ENCODE measurements around the gene BCL7C. TPM values are rescaled to one million over a fixed set of nuclear protein-coding genes. Genes with fewer than 3 reads are reported as not detected.
A peak's percentile ranks its signal among the peaks of the same experiment; 100 is the strongest.

BCL7C gene
- total and polyA plus RNA-seq, 2 of the 13 experiments (the other 11 are each of a cell fraction or from before 2014, with no cell fraction given), result 17.7 to 33.8 TPM

DNA sequence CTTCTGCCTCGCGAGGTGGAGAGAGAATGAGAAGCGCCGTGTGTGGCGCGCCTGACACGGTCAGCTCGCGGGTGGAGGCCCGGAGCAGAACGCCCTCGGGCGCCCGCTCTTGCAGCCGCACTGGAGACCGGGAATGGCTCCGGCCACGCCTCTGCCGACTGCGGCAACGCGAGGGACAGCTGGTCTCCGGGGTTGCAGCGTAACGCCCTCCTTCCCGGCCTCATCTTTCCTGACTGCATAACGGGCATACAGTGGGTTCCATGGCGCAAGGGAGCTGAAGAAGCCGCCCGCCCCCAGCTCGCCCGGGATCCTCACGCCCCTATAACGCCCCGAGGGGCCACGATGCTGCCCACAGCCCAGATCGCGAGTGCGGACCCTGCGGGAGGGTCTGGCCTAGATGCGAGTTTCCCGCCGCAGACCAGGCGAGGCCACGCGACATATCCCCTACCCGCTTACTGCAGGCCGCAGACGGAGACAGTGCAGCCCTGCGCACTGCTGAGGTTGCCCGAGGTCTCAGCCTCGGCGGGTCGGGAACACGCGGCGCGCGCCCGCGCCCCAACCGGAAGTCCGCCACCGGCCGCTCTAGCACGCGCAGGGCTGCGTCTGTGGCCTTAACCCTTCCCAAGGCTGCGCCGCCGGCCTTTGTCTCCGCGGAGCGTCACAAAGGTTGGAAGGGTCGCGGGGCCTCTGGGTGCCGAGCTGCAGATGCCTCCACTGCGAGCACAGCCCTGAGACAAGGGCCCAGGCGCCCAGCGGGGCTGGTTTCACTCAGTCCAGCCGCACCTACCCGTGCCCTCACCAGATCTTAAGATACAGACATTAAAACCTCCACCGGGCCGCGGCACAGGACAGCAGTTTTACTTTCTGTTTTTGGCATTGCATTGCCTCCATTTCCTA, 18.8 kb downstream of the BCL7C start (continued):
- TF ChIP-seq MTF2 (CRISPR knock-in tag; IDR thresholded peaks at IDR 0.05; ENCODE audit: borderline replicate concordance) (no peak), ZNF605 (CRISPR knock-in tag; IDR thresholded peaks at IDR 0.05) (peak; percentile 71), GTF2F1 (IDR thresholded peaks at IDR 0.05; ENCODE audit: low read length) (peak; percentile 72; the same call in 1 of the 2 replicates), ZNF317 (CRISPR knock-in tag; IDR thresholded peaks at IDR 0.05) (peak; percentile 93), ZNF235 (CRISPR knock-in tag; IDR thresholded peaks at IDR 0.05; ENCODE audit: borderline replicate concordance) (no peak), NCOA2 (CRISPR knock-in tag; IDR thresholded peaks at IDR 0.05) (peak; percentile 78; the same call in 1 of the 2 replicates), ZFP62 (CRISPR knock-in tag; IDR thresholded peaks at IDR 0.05) (peak; percentile 76; the same call in 1 of the 2 replicates), ZFY (CRISPR knock-in tag; IDR thresholded peaks at IDR 0.05) (peak; percentile 99), CREB1 (IDR thresholded peaks at IDR 0.05) (peak; percentile 74), CREB1 (CRISPR knock-in tag; IDR thresholded peaks at IDR 0.05) (peak; percentile 73; the same call in 1 of the 2 replicates), NFIB (CRISPR knock-in tag; IDR thresholded peaks at IDR 0.05; ENCODE audit: borderline replicate concordance) (no peak), THYN1 (CRISPR knock-in tag; IDR thresholded peaks at IDR 0.05; ENCODE audit: borderline replicate concordance, low read depth) (0 out of 2 replicates have a peak, but pooled peaks have one; percentile 41), ZNF746 (CRISPR knock-in tag; IDR thresholded peaks at IDR 0.05) (peak; percentile 87)
- TF ChIP-seq, protein P1, sequence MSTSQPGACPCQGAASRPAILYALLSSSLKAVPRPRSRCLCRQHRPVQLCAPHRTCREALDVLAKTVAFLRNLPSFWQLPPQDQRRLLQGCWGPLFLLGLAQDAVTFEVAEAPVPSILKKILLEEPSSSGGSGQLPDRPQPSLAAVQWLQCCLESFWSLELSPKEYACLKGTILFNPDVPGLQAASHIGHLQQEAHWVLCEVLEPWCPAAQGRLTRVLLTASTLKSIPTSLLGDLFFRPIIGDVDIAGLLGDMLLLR (CRISPR knock-in tag; IDR thresholded peaks at IDR 0.05), result peak; percentile 93; the same call in 1 of the 2 replicates
- TF ChIP-seq, protein P2, sequence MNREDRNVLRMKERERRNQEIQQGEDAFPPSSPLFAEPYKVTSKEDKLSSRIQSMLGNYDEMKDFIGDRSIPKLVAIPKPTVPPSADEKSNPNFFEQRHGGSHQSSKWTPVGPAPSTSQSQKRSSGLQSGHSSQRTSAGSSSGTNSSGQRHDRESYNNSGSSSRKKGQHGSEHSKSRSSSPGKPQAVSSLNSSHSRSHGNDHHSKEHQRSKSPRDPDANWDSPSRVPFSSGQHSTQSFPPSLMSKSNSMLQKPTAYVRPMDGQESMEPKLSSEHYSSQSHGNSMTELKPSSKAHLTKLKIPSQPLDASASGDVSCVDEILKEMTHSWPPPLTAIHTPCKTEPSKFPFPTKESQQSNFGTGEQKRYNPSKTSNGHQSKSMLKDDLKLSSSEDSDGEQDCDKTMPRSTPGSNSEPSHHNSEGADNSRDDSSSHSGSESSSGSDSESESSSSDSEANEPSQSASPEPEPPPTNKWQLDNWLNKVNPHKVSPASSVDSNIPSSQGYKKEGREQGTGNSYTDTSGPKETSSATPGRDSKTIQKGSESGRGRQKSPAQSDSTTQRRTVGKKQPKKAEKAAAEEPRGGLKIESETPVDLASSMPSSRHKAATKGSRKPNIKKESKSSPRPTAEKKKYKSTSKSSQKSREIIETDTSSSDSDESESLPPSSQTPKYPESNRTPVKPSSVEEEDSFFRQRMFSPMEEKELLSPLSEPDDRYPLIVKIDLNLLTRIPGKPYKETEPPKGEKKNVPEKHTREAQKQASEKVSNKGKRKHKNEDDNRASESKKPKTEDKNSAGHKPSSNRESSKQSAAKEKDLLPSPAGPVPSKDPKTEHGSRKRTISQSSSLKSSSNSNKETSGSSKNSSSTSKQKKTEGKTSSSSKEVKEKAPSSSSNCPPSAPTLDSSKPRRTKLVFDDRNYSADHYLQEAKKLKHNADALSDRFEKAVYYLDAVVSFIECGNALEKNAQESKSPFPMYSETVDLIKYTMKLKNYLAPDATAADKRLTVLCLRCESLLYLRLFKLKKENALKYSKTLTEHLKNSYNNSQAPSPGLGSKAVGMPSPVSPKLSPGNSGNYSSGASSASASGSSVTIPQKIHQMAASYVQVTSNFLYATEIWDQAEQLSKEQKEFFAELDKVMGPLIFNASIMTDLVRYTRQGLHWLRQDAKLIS (CRISPR knock-in tag; IDR thresholded peaks at IDR 0.05), result no peak; the same call in 1 of the 2 replicates
- TF ChIP-seq, protein P3, sequence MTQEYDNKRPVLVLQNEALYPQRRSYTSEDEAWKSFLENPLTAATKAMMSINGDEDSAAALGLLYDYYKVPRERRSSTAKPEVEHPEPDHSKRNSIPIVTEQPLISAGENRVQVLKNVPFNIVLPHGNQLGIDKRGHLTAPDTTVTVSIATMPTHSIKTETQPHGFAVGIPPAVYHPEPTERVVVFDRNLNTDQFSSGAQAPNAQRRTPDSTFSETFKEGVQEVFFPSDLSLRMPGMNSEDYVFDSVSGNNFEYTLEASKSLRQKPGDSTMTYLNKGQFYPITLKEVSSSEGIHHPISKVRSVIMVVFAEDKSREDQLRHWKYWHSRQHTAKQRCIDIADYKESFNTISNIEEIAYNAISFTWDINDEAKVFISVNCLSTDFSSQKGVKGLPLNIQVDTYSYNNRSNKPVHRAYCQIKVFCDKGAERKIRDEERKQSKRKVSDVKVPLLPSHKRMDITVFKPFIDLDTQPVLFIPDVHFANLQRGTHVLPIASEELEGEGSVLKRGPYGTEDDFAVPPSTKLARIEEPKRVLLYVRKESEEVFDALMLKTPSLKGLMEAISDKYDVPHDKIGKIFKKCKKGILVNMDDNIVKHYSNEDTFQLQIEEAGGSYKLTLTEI (CRISPR knock-in tag; conservative IDR thresholded peaks at IDR 0.05), result no peak
- TF ChIP-seq, protein P4, sequence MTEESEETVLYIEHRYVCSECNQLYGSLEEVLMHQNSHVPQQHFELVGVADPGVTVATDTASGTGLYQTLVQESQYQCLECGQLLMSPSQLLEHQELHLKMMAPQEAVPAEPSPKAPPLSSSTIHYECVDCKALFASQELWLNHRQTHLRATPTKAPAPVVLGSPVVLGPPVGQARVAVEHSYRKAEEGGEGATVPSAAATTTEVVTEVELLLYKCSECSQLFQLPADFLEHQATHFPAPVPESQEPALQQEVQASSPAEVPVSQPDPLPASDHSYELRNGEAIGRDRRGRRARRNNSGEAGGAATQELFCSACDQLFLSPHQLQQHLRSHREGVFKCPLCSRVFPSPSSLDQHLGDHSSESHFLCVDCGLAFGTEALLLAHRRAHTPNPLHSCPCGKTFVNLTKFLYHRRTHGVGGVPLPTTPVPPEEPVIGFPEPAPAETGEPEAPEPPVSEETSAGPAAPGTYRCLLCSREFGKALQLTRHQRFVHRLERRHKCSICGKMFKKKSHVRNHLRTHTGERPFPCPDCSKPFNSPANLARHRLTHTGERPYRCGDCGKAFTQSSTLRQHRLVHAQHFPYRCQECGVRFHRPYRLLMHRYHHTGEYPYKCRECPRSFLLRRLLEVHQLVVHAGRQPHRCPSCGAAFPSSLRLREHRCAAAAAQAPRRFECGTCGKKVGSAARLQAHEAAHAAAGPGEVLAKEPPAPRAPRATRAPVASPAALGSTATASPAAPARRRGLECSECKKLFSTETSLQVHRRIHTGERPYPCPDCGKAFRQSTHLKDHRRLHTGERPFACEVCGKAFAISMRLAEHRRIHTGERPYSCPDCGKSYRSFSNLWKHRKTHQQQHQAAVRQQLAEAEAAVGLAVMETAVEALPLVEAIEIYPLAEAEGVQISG (CRISPR knock-in tag; IDR thresholded peaks at IDR 0.05), result peak; percentile 100
- TF ChIP-seq, protein P5, sequence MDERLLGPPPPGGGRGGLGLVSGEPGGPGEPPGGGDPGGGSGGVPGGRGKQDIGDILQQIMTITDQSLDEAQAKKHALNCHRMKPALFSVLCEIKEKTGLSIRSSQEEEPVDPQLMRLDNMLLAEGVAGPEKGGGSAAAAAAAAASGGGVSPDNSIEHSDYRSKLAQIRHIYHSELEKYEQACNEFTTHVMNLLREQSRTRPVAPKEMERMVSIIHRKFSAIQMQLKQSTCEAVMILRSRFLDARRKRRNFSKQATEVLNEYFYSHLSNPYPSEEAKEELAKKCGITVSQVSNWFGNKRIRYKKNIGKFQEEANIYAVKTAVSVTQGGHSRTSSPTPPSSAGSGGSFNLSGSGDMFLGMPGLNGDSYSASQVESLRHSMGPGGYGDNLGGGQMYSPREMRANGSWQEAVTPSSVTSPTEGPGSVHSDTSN (CRISPR knock-in tag; IDR thresholded peaks at IDR 0.05), result no peak

Measured in HepG2 (cell line).